Neural progenitor cell (in vitro differentiated cells): ENCODE results near the gene LCP1.
"Not testable (repeated sequence)": the region's sequence is repeated elsewhere in the genome, so short reads cannot be mapped to it uniquely, and the experiment has no call there.

Source experiments
- CTCF ChIP-seq: fragments of 200-600 bp; sonication (generic); IDR thresholded peaks from 2 replicates; pipeline ENCODE4 v1.5.1; 2017; ENCODE audit warnings: antibody characterized with exemption, mild to moderate bottlenecking
- EZH2phosphoT487 ChIP-seq: fragments of 200-600 bp; sonication (generic); IDR thresholded peaks from 2 replicates; pipeline ENCODE4 v1.6.1; 2017; ENCODE audit warnings: antibody characterized with exemption

DNA sequence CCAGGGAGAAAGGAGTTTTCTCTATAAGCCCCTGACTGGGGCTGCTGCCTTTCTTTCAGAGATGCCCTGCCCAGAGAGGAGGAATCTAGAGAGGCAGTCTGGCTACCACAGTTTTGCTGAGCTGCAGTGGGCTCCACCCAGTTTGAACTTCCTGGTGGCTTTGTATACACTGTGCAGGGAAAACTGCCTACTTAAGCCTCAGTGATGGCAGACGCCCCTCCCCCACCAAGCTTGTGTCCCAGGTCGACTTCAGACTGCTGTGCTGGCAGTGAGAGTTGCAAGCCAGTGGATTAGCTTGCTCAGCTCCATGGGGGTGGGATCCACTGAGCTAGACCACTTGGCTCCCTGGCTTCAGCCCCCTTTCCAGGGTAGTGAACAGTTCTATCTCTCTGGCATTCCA, 38.3 kb upstream of the LCP1 start:
- not testable (repeated sequence) for TF ChIP-seq CTCF, EZH2phosphoT487
